HG02623 (cell line): ENCODE results near the gene TRNT1.

ENCODE experiments used
- ATAC-seq: cut with Tn5 transposase; IDR thresholded peaks from one replicate; pipeline ENCODE4 v1.9.1; 2021; ENCODE audit warnings: moderate library complexity; ENCODE audit not compliant: unreplicated experiment

TRNT1 gene

GRCh38 chr3:3126477-3127431 is at the start of gene TRNT1:
Gene TRNT1, plus strand, starts transcription at chr3:3126940. Its CDS starts 2,101 bp downstream, at chr3:3129041.
- ATAC-seq: peak; percentile 95

GRCh38 chr3:3080309-3080708 is 46.4 kb upstream of the TRNT1 start:
- ATAC-seq: no peak

- ATAC-seq: peak; percentile 39
Observed at GRCh38 chr3:3081381-3082233, 45.1 kb upstream of the TRNT1 start.

GRCh38 chr3:3082234-3082924 is 44.4 kb upstream of the TRNT1 start:
- ATAC-seq: peak; percentile 88

- no peak for ATAC-seq
Observed at GRCh38 chr3:3084890-3085289, 41.9 kb upstream of the TRNT1 start.

GRCh38 chr3:3085782-3086181 is 41.0 kb upstream of the TRNT1 start:
- no peak for ATAC-seq

GRCh38 chr3:3086239-3086638 is 40.5 kb upstream of the TRNT1 start:
- ATAC-seq: no peak

GRCh38 chr3:3087279-3087678 is 39.5 kb upstream of the TRNT1 start:
- ATAC-seq: no peak

- ATAC-seq: no peak
Observed at GRCh38 chr3:3087716-3088465, 38.8 kb upstream of the TRNT1 start.

- peak; percentile 100 for ATAC-seq
Observed at GRCh38 chr3:3089017-3089416, 37.7 kb upstream of the TRNT1 start.

GRCh38 chr3:3097958-3098357 is 28.8 kb upstream of the TRNT1 start:
- ATAC-seq: peak; percentile 32

GRCh38 chr3:3101660-3102458 is 24.9 kb upstream of the TRNT1 start:
- peak; percentile 48 for ATAC-seq

- no peak for ATAC-seq
Observed at GRCh38 chr3:3102751-3103150, 24.0 kb upstream of the TRNT1 start.

GRCh38 chr3:3105246-3105645 is 21.5 kb upstream of the TRNT1 start:
- no peak for ATAC-seq

- ATAC-seq: no peak
Observed at GRCh38 chr3:3105815-3106214, 20.9 kb upstream of the TRNT1 start.

GRCh38 chr3:3107181-3107580 is 19.6 kb upstream of the TRNT1 start:
- no peak for ATAC-seq

- no peak for ATAC-seq
Observed at GRCh38 chr3:3107858-3108257, 18.9 kb upstream of the TRNT1 start.

- ATAC-seq: peak; percentile 69
Observed at GRCh38 chr3:3109407-3110298, 17.1 kb upstream of the TRNT1 start.

- peak; percentile 52 for ATAC-seq
Observed at GRCh38 chr3:3110299-3110630, 16.5 kb upstream of the TRNT1 start, which contains the start of gene IL5RA. Gene IL5RA, minus strand, starts transcription at chr3:3110374. Its CDS starts 5,390 bp downstream, at chr3:3104984.
